SJCRH30 (cell line): ENCODE measurements around the gene FOXA2. TPM values are rescaled to one million over a fixed set of nuclear protein-coding genes. Genes with fewer than 3 reads are reported as not detected.
"Not testable (repeated sequence)": the region's sequence is repeated elsewhere in the genome, so short reads cannot be mapped to it uniquely, and the experiment has no call there.

ENCODE experiments used
- DNase-seq, 2 experiments: peaks; one replicate each; pipeline ENCODE4 v3.0.0-alpha.2; 2015 to 2020
- H3K27ac ChIP-seq: fragments of 250-450 bp; sonication (Bioruptor Pico); 2 replicates; pipeline ENCODE4 v1.5.1; 2020; ENCODE audit warnings: mild to moderate bottlenecking, moderate library complexity
- H3K27me3 ChIP-seq: fragments of 250-450 bp; sonication (Bioruptor Pico); 2 replicates; pipeline ENCODE4 v1.5.1; 2020; ENCODE audit warnings: mild to moderate bottlenecking, moderate library complexity
- H3K36me3 ChIP-seq: fragments of 250-450 bp; sonication (Bioruptor Pico); 2 replicates; pipeline ENCODE4 v1.5.1; 2020; ENCODE audit warnings: mild to moderate bottlenecking, moderate library complexity
- H3K4me1 ChIP-seq: fragments of 250-450 bp; sonication (Bioruptor Pico); 2 replicates; pipeline ENCODE4 v1.5.1; 2020; ENCODE audit warnings: mild to moderate bottlenecking, moderate library complexity
- H3K4me3 ChIP-seq: fragments of 250-450 bp; sonication (Bioruptor Pico); 2 replicates; pipeline ENCODE4 v1.5.1; 2020; ENCODE audit warnings: mild to moderate bottlenecking, moderate library complexity
- H3K9me3 ChIP-seq: fragments of 250-450 bp; sonication (Bioruptor Pico); replicated peaks from 2 replicates; pipeline ENCODE4 v1.5.1; 2020; ENCODE audit warnings: mild to moderate bottlenecking, moderate library complexity
- total RNA-seq: library from RNA; depleted of rRNA; stranded (reverse); fragments of >200 nt; shearing (Covaris generic); gene quantifications from 2 replicates; pipeline ENCODE4 v1.2.3, GENCODE V29; 2014

The FOXA2 gene
- total RNA-seq, 1 experiment from 2014 or later, result 2.7 TPM

DNA sequence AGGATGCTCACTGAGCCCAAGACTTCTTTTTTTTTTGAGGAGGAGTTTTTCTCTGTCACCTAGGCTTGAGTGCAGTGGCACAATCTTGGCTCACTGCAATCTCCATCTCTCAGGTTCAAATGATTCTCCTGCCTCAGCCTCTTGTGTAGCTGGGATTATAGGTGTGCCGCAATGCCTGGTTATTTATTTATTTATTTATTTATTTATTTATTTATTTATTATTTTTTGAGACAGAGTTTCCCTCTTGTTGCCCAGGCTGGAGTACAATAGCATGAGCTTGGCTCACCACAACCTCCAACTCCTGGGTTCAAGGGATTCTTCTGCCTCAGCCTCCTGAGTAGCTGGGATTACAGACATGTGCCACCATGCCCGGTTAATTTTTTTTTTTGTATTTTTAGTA is 14.9 kb upstream of the FOXA2 start:
- H3K9me3 ChIP-seq, H3K36me3 ChIP-seq, H3K4me3 ChIP-seq, DNase-seq, H3K27ac ChIP-seq, H3K27me3 ChIP-seq, H3K4me1 ChIP-seq: not testable (repeated sequence)

DNA sequence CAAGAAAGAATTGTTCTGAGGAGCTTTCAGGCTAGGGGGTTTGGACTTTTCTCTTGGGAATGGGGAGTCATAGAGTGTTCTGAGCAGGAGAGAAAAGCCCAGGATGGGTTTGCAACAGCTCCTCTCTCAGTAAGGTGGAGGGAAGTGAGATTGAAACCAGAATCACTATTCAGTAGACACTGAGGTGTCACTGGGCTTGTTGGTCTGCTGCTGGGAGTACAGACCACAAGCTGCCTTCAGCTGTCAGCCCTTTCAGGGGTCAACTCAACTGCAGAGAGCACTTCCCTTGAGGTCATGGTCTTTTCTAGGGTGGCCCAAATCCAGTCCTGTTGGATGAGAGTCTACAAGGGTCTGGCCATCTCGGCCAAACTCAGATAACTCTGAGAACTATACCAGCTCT is 12.9 kb upstream of the FOXA2 start:
- Histone ChIP-seq H3K36me3 (no peaks in the 10 kb centered on the region), H3K27me3 (no peaks in the 10 kb centered on the region), H3K4me3 (no peak overlapping the region), H3K4me1 (no peaks in the 10 kb centered on the region), H3K27ac (no peak overlapping the region), H3K9me3 (no peaks in the 10 kb centered on the region)
- DNase-seq, result no peak

DNA sequence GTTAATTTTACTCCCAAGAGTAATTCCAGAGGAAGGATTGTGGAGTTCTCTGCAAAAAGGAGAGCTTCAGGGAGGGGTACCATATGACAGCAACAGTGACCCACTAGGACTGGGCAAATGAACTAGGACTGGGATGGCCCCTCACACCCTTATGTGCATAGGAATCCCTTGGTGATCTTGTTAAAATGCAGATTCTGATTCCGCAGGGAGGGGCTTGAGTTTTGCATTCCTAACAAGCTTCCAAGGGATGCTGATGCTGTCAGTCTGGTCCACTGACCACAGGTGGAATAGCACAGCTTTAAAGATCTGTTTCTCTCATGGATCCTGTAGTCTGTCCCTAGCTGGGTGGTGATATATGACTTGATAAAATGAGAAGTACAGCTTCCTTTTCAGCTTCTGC is 6.3 kb upstream of the FOXA2 start:
- Histone ChIP-seq H3K9me3 (no peaks in the 10 kb centered on the region), H3K36me3 (no peaks in the 10 kb centered on the region), H3K4me3 (no peak overlapping the region), H3K27me3 (no peaks in the 10 kb centered on the region), H3K27ac (no peak overlapping the region), H3K4me1 (no peaks in the 10 kb centered on the region)
- DNase-seq, result no peak

DNA sequence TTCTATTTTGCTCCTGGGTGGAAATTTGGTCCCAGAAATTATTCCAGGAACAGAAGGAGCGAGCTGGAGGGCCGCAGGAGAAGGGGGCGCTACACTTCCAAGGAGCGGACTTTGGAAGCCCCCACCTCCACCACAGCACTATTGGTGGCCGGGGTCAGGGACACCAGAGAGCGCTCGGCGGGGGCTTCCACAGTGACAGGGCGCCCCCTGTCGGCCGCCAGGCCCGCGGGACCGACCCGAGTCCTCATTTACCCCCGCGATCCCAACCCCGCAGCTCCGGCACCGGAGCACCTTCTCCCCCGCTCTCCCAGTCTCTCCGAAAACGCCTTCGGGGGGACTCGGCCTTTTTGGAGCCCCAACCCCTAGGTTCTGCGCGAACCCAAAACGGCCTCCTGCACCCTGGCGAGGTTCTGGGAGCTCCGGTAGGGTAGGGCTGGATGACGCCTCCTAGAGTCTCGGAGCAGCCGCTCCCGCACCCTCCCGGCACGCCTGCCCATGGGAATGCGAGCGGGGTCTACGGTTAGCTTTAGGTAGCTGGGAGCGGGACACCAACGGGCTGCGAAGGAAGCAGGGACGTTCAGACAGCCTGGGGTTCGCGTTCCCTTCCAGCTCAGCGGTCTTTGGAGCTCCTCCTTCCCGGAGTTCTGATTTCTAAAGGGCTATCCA is 2.4 kb upstream of the FOXA2 start:
- Histone ChIP-seq H3K4me3 (no peak overlapping the region), H3K27me3 (no peaks in the 10 kb centered on the region), H3K9me3 (no peaks in the 10 kb centered on the region), H3K36me3 (no peaks in the 10 kb centered on the region; the same call in 1 of the 2 replicates), H3K4me1 (no peaks in the 10 kb centered on the region), H3K27ac (no peak overlapping the region)
- no peak for DNase-seq

DNA sequence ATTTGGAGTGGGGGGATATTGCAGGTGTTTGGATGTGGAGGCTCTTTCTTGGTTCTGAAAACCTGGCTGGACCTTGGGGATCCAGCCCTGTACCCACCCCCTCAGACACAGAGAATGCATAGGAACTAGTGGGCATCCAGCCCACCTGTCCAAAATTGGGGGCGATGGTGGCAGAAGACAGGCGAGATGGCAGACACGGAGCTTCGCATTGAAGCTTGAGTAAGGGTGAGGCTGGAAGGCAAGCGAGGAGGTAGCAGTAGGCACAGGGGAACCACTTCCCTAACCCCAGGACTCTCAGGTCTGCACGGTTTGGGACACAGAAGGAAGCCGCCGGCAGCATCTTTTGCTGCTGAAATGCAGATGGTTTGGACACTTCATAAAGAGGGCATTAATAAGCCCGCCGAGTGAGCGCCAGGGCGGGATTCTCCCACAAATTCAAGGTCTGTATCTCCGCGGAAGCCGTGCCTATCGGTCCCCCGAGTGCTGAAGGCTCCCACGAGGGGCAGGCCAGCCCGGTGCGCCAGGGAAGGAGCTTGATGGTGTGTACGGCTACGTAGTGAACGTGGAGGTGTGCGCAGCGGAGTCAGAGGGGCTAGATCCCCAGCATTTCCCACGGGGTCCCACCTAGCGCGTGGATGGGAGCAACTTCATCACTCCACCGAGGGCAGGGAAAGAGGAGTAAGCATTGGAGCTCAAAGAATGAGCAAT is 1.6 kb upstream of the FOXA2 start:
- no peaks in the 10 kb centered on the region for H3K4me1 ChIP-seq
- no peak overlapping the region for H3K27ac ChIP-seq
- no peaks in the 10 kb centered on the region for H3K27me3 ChIP-seq
- no peaks in the 10 kb centered on the region for H3K9me3 ChIP-seq
- peaks cover under 1% of the 10 kb centered on the region; the same call in 1 of the 2 replicates for H3K36me3 ChIP-seq
- no peak for DNase-seq
- no peak overlapping the region for H3K4me3 ChIP-seq

DNA sequence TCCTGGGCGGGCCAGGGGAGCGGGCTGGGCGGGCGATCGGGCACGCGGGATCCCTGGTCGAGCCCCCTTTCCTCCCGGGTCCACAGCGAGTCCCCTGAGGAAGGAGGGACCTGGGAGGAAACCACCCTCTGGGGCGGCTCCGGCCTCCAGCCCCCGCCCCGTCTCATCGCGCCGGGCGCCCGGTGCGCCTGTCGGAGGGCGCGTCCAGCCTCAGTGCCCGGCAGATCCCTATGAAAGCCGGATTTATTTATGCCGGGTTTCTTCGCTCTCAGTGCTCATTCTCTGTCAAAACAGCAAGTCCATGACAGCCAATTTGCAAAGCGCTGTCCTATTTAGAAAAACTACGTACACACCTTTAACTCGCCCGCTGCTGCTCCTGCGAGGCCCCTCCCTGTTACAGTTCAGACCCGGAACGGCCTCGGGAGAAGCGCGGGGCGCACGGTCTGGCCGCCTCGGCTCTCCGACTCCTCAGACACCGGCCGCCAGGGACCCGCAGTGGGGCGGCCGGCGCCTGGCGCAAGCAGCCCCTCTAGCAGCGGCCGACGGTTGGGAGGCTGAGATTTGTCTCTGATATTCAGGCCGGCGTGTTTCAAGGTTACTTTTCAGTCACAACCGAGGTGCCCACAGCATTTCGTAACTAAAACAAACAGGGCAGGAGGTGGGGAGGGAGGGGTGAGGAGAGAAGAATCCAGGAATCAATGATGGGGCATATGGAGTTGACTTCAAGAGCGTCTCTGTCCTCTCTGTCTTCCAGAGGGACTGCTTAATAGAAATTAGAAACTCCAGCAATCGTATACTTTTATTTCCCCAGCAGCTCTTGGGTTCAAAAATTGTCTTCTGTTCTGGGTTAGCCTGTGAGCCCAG is 782 bp upstream of the FOXA2 start:
- no peaks in the 10 kb centered on the region for H3K9me3 ChIP-seq
- DNase-seq, result no peak
- H3K4me3 ChIP-seq, result no peak overlapping the region
- H3K36me3 ChIP-seq, result peaks cover 2% of the 10 kb centered on the region; the same call in 1 of the 2 replicates
- H3K27ac ChIP-seq, result no peak overlapping the region
- H3K4me1 ChIP-seq, result no peaks in the 10 kb centered on the region
- no peaks in the 10 kb centered on the region for H3K27me3 ChIP-seq

DNA sequence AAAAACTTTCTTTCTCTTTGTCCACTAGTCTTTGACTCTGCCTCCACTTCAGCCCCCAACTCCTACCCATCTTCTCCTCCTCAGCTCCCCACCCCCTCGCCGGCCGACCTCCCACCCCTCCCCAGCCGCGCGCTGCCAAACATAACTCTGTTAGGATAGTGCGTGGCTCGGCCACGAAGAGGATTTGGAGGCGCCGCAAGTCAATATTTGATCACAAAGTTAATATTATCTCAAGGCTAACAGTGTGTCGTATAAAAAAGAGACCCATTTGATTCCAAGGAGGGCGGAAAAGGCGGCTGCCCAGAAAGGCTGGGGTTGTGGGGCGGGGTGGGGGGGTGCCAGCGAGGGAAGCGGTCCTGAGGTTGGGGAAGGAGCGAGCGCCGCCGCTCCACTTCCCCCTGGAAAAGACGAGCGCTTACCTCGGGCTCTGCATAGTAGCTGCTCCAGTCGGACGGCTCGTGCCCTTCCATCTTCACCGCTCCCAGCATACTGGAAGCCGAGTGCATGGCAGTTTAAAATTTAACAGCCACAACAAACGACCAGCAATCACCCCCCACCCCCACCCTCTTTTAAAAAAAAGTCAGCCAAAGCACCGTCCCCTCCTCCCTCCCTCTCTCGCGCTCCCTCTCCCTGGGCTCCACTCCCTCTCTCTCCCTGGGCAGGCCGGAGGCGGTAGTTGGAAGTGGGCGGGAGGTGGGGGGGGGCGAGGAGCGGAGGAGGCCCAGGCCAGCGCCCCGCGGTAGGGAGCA is 425 bp downstream of the FOXA2 start:
- H3K27ac ChIP-seq, result peak overlapping the region; percentile 45; the same call in 1 of the 2 replicates
- no peaks in the 10 kb centered on the region for H3K27me3 ChIP-seq
- no peaks in the 10 kb centered on the region for H3K9me3 ChIP-seq
- H3K4me1 ChIP-seq, result no peaks in the 10 kb centered on the region
- H3K36me3 ChIP-seq, result peaks cover 2% of the 10 kb centered on the region; the same call in 1 of the 2 replicates
- peak; percentile 60 to 66 for DNase-seq
- peak overlapping the region; percentile 66 for H3K4me3 ChIP-seq

DNA sequence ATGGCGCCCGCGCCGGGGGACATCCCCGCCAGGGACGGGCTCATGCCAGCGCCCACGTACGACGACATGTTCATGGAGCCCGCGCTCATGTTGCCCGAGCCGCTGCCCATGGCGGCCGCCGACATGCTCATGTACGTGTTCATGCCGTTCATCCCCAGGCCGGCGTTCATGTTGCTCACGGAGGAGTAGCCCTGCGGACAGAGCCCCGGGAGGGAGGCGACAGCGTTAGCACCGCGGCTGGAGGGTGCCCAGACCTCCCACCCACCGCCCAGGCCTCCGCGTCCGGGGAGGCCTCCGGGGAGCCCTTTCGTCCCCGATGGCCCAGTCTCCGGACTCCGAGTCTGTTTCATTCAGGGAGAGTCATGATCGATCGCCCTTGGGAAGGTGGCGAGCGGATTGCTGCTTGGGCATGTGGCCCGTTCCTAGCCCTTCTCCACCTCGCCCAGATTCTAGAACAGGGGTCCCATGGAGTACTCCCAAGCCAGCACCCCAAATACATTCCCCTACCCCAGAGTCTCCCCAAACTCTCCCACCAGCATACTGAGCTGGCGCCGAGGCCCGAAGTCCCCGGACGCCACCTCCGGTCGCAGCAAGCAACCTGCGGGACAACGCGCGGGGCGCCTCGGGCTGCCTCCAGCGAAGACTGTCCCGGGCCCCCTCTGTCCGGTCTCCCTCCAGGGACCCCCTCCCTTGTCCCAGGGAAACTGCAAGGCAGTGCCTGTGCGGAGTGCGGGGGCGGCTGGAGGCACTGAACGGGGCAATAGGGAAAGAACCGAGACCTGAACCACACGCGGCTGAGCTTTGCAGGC is 1.2 kb downstream of the FOXA2 start:
- H3K27me3 ChIP-seq, result no peaks in the 10 kb centered on the region
- peaks cover 2% of the 10 kb centered on the region; the same call in 1 of the 2 replicates for H3K36me3 ChIP-seq
- H3K4me3 ChIP-seq, result peak overlapping the region; percentile 66
- H3K9me3 ChIP-seq, result no peaks in the 10 kb centered on the region
- H3K4me1 ChIP-seq, result no peaks in the 10 kb centered on the region
- peak overlapping the region; percentile 45; the same call in 1 of the 2 replicates for H3K27ac ChIP-seq
- DNase-seq, result peak in 1 of 2 experiments; percentile 14

DNA sequence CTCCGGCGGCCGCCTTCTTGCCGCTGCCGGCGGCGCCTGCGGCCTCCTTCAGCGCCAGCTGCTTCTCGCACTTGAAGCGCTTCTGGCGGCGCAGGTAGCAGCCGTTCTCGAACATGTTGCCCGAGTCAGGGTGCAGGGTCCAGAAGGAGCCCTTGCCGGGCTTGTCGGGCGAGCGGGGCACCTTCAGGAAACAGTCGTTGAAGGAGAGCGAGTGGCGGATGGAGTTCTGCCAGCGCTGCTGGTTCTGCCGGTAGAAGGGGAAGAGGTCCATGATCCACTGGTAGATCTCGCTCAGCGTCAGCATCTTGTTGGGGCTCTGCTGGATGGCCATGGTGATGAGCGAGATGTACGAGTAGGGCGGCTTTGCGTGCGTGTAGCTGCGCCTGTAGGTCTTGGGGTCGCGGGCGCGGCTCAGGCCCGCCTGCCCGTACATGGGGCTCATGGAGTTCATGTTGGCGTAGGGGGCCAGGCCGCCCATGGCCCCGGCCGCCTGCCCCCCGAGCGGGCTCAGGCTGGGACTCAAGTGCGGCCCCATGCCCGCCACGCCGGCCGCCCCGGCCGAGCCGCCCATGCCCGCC is 1.9 kb downstream of the FOXA2 start:
- no peak overlapping the region for H3K4me3 ChIP-seq
- H3K27me3 ChIP-seq, result no peaks in the 10 kb centered on the region
- DNase-seq, result no peak
- no peaks in the 10 kb centered on the region for H3K4me1 ChIP-seq
- H3K27ac ChIP-seq, result no peak overlapping the region
- peaks cover 2% of the 10 kb centered on the region; the same call in 1 of the 2 replicates for H3K36me3 ChIP-seq
- no peaks in the 10 kb centered on the region for H3K9me3 ChIP-seq

DNA sequence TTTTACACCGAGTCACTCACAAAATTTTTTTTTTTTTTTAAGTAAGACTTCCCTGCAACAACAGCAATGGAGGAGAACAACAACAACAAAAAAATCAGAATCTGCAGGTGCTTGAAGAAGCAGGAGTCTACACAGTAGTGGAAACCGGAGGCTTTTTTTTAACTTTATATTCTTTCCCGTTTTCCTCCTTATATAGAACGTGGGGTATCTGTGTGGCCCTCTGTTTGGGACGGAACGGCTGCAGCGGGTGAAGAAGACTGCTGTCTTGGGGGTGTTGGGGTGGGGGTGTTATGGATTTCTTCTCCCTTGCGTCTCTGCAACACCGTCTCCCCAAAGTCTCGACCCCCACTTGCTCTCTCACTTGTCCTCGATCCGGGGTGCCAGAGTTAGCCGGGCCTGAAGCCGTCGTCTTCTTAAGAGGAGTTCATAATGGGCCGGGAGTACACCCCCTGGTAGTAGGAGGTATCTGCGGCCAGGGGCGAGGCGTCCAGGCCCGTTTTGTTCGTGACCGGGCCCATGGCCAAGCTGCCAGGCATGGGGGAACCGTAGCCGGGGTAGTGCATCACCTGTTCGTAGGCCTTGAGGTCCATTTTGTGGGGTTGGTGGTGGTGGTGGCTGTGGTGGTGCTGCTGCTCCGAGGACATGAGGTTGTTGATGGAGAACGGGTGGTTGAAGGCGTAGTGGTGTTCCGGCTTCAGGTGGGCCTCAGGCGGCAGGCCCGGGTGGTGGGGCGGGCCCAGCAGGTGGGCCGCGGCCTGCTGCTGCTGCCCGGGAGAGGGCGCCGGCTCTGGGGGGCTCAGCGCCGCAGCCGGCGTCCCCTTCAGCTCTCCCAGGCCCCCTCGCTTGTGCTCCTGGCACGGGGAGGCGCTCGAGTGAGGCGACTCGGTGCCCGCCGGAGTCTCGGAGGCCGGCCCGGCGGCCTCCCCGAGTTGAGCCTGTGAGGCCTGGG is 2.7 kb downstream of the FOXA2 start:
- Histone ChIP-seq H3K4me3 (no peak overlapping the region), H3K4me1 (no peaks in the 10 kb centered on the region; the same call in 1 of the 2 replicates), H3K27ac (no peak overlapping the region), H3K27me3 (no peaks in the 10 kb centered on the region), H3K9me3 (no peaks in the 10 kb centered on the region), H3K36me3 (peaks cover 2% of the 10 kb centered on the region; the same call in 1 of the 2 replicates)
- DNase-seq, result no peak

DNA sequence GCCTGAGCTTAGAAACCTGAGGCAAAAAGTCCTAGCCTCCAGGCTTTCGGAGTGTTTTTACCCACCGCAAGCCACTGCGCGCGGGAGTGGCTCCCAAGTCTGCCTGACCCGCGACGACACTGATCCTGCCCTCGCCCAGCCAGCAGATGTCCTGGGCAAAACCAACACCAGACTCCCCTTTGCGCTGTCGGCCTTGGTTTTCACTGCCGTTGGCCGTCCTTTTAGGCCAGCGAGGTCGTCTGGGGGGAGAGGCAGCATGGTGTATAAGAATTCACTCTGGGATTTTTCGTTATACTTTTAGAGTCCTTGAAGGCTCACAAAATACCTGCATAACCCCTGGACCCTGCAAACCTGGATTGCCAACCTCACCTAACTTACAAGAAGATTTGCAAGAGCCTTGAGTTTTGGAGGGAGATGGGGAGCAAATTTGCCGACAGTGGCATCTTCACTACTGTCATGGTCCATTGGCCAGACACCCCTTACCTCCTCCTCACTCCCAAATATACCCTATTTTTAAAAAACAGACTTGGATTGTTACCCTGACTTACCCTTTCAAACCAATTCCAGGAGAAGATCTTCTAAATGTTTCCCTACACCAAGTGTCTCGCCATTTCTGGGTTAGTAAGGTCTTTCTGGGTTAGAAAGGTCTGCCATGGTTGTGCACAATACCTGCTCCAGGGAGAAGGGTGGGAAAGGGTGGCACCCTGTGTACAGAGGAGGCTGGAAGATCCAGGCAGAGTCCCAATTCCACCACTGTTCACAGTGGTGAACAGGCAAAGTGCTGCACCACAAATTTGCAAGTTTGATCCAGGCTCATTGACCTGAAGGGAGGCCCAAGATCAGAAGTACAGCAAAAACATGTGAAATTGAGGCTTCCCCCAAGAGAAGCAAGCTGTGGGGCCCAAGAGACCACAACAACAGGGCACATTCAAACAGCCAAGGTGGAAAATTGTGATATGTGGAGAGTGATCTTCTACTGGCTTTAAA is 4.4 kb downstream of the FOXA2 start:
- Histone ChIP-seq H3K4me3 (no peak overlapping the region), H3K9me3 (no peaks in the 10 kb centered on the region), H3K36me3 (peaks cover 2% of the 10 kb centered on the region; the same call in 1 of the 2 replicates), H3K27ac (no peak overlapping the region), H3K27me3 (no peaks in the 10 kb centered on the region), H3K4me1 (peaks cover 14% of the 10 kb centered on the region)
- no peak for DNase-seq

DNA sequence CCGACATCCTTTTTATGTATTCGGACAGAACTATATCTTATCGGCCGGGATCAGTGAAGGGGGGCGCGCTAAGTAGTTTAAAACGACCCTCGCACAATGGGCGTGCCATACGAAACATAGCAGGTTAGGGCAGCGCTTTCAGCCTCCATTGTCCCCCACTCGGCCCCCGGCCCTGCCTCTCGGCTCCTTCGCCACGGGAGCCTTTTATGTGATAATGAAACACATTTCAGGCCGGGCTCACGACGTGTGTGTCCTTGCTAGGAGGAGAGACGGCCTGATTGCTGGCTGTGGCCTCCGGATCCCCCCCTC is 5.3 kb downstream of the FOXA2 start:
- no peaks in the 10 kb centered on the region for H3K27me3 ChIP-seq
- H3K4me3 ChIP-seq, result no peak overlapping the region
- peaks cover 24% of the 10 kb centered on the region for H3K4me1 ChIP-seq
- DNase-seq, result no peak
- H3K36me3 ChIP-seq, result peaks cover 2% of the 10 kb centered on the region; the same call in 1 of the 2 replicates
- no peak overlapping the region for H3K27ac ChIP-seq
- H3K9me3 ChIP-seq, result no peaks in the 10 kb centered on the region
